ENCODE measurements around the gene NXPH2.

DNA sequence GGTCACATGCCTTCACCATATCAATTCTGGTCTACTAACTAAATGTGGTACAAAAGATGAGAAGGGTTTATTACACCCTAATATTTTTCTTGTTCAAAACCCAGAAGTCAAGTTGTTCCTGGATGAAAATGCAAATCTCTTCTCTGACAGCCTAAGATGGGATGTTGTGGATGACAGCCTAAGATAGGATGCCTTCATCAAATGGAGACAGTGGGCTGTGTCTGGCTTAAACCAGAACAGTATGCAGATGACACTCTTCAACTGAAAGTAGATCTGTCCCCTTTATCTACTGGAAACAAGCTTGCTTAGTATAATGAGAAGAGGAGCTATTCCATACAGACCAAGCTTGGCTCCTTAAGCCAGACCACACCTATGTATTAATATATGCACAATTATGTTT is 17.7 kb downstream of the NXPH2 start:
- TF ChIP-seq, protein P1, sequence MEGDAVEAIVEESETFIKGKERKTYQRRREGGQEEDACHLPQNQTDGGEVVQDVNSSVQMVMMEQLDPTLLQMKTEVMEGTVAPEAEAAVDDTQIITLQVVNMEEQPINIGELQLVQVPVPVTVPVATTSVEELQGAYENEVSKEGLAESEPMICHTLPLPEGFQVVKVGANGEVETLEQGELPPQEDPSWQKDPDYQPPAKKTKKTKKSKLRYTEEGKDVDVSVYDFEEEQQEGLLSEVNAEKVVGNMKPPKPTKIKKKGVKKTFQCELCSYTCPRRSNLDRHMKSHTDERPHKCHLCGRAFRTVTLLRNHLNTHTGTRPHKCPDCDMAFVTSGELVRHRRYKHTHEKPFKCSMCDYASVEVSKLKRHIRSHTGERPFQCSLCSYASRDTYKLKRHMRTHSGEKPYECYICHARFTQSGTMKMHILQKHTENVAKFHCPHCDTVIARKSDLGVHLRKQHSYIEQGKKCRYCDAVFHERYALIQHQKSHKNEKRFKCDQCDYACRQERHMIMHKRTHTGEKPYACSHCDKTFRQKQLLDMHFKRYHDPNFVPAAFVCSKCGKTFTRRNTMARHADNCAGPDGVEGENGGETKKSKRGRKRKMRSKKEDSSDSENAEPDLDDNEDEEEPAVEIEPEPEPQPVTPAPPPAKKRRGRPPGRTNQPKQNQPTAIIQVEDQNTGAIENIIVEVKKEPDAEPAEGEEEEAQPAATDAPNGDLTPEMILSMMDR (IDR thresholded peaks at IDR 0.05; ENCODE audit: low read length): no peak
- no peak for TF ChIP-seq EZH2 (IDR thresholded peaks at IDR 0.05; ENCODE audit: borderline replicate concordance, low read length)
